ENCODE results near the gene LMF2.

DNA sequence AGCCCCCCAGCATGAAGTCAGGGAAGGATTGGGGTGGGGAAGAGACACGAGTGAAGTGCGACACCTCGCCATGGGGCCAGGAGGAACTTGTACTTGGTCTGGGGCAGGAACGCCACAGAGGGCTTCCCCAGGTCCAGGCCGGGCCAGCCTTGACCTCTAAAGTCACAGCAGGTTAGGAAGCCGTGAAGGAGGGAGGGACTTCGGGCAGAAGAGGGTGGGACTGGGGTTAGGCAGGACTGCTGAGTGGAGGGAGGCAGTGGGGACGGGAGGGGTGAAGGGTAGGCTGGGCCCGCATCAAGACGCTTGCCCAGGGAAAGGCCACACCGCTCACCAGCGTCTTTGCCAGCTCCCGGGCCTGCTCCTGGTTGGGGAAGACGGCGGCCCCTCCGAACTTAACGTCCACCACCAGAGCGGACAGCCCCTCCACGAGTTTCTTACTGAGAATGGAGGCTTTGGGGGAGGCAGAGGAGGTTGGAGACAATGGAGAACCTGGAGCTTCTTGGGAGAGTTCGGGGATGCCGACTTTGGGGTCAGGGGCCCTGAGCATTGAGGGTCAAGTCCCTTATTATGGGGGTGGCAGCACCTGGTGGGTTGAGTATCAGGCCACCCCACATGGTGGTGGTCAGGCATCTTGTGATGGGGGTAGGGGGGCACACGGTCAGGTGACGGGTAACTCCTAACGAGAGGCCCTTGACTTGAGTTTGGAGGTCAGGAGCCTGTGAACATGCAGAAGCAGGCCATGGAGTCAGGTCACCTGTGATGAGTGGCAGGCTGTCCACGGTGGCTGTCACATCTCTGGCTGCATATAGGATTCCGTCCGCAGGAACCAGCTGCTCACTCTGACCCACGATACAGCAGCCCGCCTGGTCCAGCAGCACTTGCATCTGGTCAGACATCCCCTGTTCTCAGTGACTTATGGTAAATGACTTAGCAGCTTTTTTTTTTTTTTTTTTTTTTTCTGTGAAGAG, 19.6 kb upstream of the LMF2 start:
- TF ChIP-seq, protein P1, sequence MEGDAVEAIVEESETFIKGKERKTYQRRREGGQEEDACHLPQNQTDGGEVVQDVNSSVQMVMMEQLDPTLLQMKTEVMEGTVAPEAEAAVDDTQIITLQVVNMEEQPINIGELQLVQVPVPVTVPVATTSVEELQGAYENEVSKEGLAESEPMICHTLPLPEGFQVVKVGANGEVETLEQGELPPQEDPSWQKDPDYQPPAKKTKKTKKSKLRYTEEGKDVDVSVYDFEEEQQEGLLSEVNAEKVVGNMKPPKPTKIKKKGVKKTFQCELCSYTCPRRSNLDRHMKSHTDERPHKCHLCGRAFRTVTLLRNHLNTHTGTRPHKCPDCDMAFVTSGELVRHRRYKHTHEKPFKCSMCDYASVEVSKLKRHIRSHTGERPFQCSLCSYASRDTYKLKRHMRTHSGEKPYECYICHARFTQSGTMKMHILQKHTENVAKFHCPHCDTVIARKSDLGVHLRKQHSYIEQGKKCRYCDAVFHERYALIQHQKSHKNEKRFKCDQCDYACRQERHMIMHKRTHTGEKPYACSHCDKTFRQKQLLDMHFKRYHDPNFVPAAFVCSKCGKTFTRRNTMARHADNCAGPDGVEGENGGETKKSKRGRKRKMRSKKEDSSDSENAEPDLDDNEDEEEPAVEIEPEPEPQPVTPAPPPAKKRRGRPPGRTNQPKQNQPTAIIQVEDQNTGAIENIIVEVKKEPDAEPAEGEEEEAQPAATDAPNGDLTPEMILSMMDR (IDR thresholded peaks at IDR 0.05; ENCODE audit: insufficient read depth, low read depth, low read length) = no peak
- no peak for TF ChIP-seq EZH2 (IDR thresholded peaks at IDR 0.05; ENCODE audit: insufficient read depth, low read length)
